GM23338 (cell line): ENCODE data around the gene FAM171A1. TPM values are rescaled to one million over a fixed set of nuclear protein-coding genes. Genes with fewer than 3 reads are reported as not detected.

Source experiments
- ATAC-seq: fragments of 200-7000 bp; cut with Tn5 transposase; 3 replicates; pipeline ENCODE4 v1.9.1; 2020
- DNase-seq: peaks from one replicate; pipeline ENCODE4 v3.0.0-alpha.2; 2015; ENCODE audit warnings: low spot score
- H2AFZ ChIP-seq: fragments of 200-600 bp; sonication (generic); 2 replicates; pipeline ENCODE4 v1.8.0; 2016; ENCODE audit warnings: antibody characterized with exemption, mild to moderate bottlenecking, moderate library complexity
- H3F3A ChIP-seq: fragments of 200-600 bp; sonication (generic); replicated peaks from 2 replicates; pipeline ENCODE4 v1.8.0; 2017; ENCODE audit warnings: antibody characterized with exemption, mixed run types, low read depth
- H3K27ac ChIP-seq: fragments of 200-600 bp; sonication (generic); 2 replicates; pipeline ENCODE4 v1.6.1; 2016; ENCODE audit warnings: low read depth
- H3K27me3 ChIP-seq: fragments of 200-600 bp; sonication (generic); 2 replicates; pipeline ENCODE4 v1.8.0; 2016; ENCODE audit warnings: mild to moderate bottlenecking, mixed run types, moderate library complexity; ENCODE audit not compliant: insufficient read depth
- H3K36me3 ChIP-seq: fragments of 200-600 bp; sonication (generic); 2 replicates; pipeline ENCODE4 v1.8.0; 2016; ENCODE audit warnings: mild to moderate bottlenecking; ENCODE audit not compliant: insufficient read depth
- H3K4me1 ChIP-seq: fragments of 200-600 bp; sonication (generic); 2 replicates; pipeline ENCODE4 v1.8.0; 2016; ENCODE audit warnings: mild to moderate bottlenecking, moderate library complexity; ENCODE audit not compliant: insufficient read depth
- H3K4me2 ChIP-seq: fragments of 200-600 bp; sonication (generic); 2 replicates; pipeline ENCODE4 v1.7.1; 2017; ENCODE audit warnings: mixed run types
- H3K4me3 ChIP-seq: fragments of 200-600 bp; sonication (generic); 2 replicates; pipeline ENCODE4 v1.6.1; 2016; ENCODE audit warnings: mixed run types
- H3K79me2 ChIP-seq: fragments of 200-600 bp; sonication (generic); replicated peaks from 2 replicates; pipeline ENCODE4 v1.8.0; 2017; ENCODE audit warnings: mild to moderate bottlenecking; ENCODE audit not compliant: insufficient read depth
- H3K9me2 ChIP-seq: fragments of 200-600 bp; sonication (generic); 2 replicates; pipeline ENCODE4 v1.8.0; 2017; ENCODE audit not compliant: insufficient read depth
- H4K20me1 ChIP-seq: fragments of 200-600 bp; sonication (generic); replicated peaks from 2 replicates; pipeline ENCODE4 v1.8.0; 2017; ENCODE audit warnings: mild to moderate bottlenecking; ENCODE audit not compliant: insufficient read depth
- H3K27ac Mint-ChIP-seq: 2 replicates; pipeline ENCODE4 v1.8.0; 2020; ENCODE audit warnings: inconsistent platforms, mild to moderate bottlenecking, moderate library complexity, mixed read lengths
- H3K27me3 Mint-ChIP-seq: 3 replicates; pipeline ENCODE4 v1.8.0; 2022; ENCODE audit warnings: low read depth, mild to moderate bottlenecking, moderate library complexity, mixed read lengths, inconsistent platforms; ENCODE audit not compliant: insufficient read depth, poor library complexity
- H3K36me3 Mint-ChIP-seq: 3 replicates; pipeline ENCODE4 v1.8.0; 2021; ENCODE audit warnings: low read depth, mild to moderate bottlenecking, inconsistent platforms, moderate library complexity, mixed read lengths
- H3K4me1 Mint-ChIP-seq: 3 replicates; pipeline ENCODE4 v1.8.0; 2020; ENCODE audit warnings: mild to moderate bottlenecking, inconsistent platforms, mixed read lengths
- H3K4me3 Mint-ChIP-seq: 3 replicates; pipeline ENCODE4 v1.8.0; 2021; ENCODE audit warnings: moderate library complexity, mild to moderate bottlenecking, inconsistent platforms, mixed read lengths
- H3K9me3 Mint-ChIP-seq: 3 replicates; pipeline ENCODE4 v1.8.0; 2020; ENCODE audit warnings: moderate library complexity, mild to moderate bottlenecking, inconsistent platforms, mixed read lengths
- CREB1 ChIP-seq: fragments of 250-450 bp; sonication (Bioruptor Pico); IDR thresholded peaks from 2 replicates; pipeline ENCODE4 v1.5.0; 2020; ENCODE audit warnings: low read depth, mild to moderate bottlenecking, moderate library complexity
- EZH2 ChIP-seq: fragments of 200-600 bp; sonication (generic); IDR thresholded peaks from one replicate; pipeline ENCODE4 v1.8.0; 2017; ENCODE audit warnings: antibody characterized with exemption, mild to moderate bottlenecking, low read depth; ENCODE audit not compliant: unreplicated experiment
- EZH2phosphoT487 ChIP-seq: fragments of 200-600 bp; sonication (generic); IDR thresholded peaks from one replicate; pipeline ENCODE4 v1.8.1; 2018; ENCODE audit warnings: antibody characterized with exemption; ENCODE audit not compliant: unreplicated experiment
- JUNB ChIP-seq: IDR thresholded peaks from one replicate; pipeline ENCODE4 v1.6.1; 2016; ENCODE audit warnings: antibody characterized with exemption; ENCODE audit not compliant: unreplicated experiment
- NANOG ChIP-seq: IDR thresholded peaks from 2 replicates; pipeline ENCODE4 v1.6.1; 2016; ENCODE audit warnings: antibody characterized with exemption, borderline replicate concordance
- POLR2AphosphoS5 ChIP-seq: IDR thresholded peaks from 2 replicates; pipeline ENCODE4 v1.6.1; 2016; ENCODE audit warnings: antibody characterized with exemption, low read depth
- STAT1 ChIP-seq: IDR thresholded peaks from one replicate; pipeline ENCODE4 v1.6.1; 2016; ENCODE audit warnings: antibody characterized with exemption; ENCODE audit not compliant: unreplicated experiment
- ZNF114 ChIP-seq: fragments of 250-450 bp; sonication (Bioruptor Pico); IDR thresholded peaks from 2 replicates; pipeline ENCODE4 v1.5.0; 2020; ENCODE audit warnings: mild to moderate bottlenecking, moderate library complexity
- ZNF331 ChIP-seq: fragments of 250-450 bp; sonication (Bioruptor Pico); IDR thresholded peaks from 2 replicates; pipeline ENCODE4 v1.5.0; 2020; ENCODE audit warnings: low read depth, mild to moderate bottlenecking, moderate library complexity
- polyA plus RNA-seq: library from polyadenylated mRNA; unstranded; fragments of >200 nt; fragmentation: Nextera tagmentation; extraction: Ambion mirVana; gene quantifications from 2 replicates; pipeline ENCODE4 v1.2.1, GENCODE V29; 2016
- total RNA-seq: library from RNA; depleted of rRNA; stranded (reverse); fragments of >200 nt; shearing (Covaris generic); gene quantifications from 2 replicates; pipeline ENCODE4 v1.2.3, GENCODE V29; 2014
- TF ChIP-seq, protein P1 (sequence below): IDR thresholded peaks from 2 replicates; pipeline ENCODE4 v1.6.1; 2016; ENCODE audit warnings: antibody characterized with exemption
- TF ChIP-seq, protein P2 (sequence below): IDR thresholded peaks from one replicate; pipeline ENCODE4 v1.6.1; 2018; ENCODE audit warnings: antibody characterized with exemption; ENCODE audit not compliant: unreplicated experiment
- TF ChIP-seq, protein P3 (sequence below): fragments of 250-450 bp; sonication (Bioruptor Pico); IDR thresholded peaks from 2 replicates; pipeline ENCODE4 v1.5.0; 2020; ENCODE audit warnings: mild to moderate bottlenecking, moderate library complexity
- TF ChIP-seq, protein P4 (sequence below), 2 experiments: fragments of 200-600 bp in 1 of 2; sonication (generic) in 1 of 2; conservative IDR thresholded peaks; 2 replicates each; pipeline versions ENCODE4 v1.5.1 to v1.6.1; 2016 to 2017; ENCODE audit warnings: antibody characterized with exemption in 2 of 2, low read depth in 2 of 2, mild to moderate bottlenecking in 2 of 2, moderate library complexity in 1 of 2

Gene FAM171A1
- total and polyA plus RNA-seq, 2 experiments from 2014 or later = 11.3 to 32.2 TPM

DNA sequence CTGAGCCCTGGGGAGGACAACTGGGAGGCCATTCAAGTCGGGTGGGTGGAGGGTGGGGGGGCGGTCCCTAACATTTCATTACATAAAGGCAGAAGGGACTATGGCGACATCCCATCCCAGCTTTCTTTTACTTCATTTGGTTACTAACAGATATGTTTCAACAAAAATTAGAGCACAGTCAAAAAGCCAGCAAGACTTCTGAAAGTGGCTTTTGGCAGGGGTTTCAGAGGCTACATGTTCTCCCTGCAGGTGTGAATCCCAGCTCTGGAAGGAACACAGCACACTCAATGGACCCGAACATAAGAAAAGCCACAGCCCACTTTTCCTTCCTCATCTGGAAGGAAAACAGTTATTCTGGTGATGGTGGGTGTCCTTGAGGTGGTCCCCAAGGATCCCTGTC, 7.1 kb downstream of the FAM171A1 start:
- ATAC-seq = no peak
- Histone ChIP-seq H3K27ac (no peak overlapping the region), H2AFZ (no peak overlapping the region), H3K79me2 (peaks cover 76% of the 10 kb centered on the region), H3K4me1 (peaks cover 2% of the 10 kb centered on the region; the same call in 1 of the 2 replicates), H3K4me2 (no peak overlapping the region), H3K27me3 (no peaks in the 10 kb centered on the region), H3K36me3 (no peaks in the 10 kb centered on the region; the same call in 1 of the 2 replicates), H3F3A (no peaks in the 10 kb centered on the region), H4K20me1 (peaks cover 9% of the 10 kb centered on the region; the same call in 1 of the 2 replicates), H3K9me2 (peaks cover 3% of the 10 kb centered on the region; the same call in 1 of the 2 replicates), H3K4me3 (no peak overlapping the region)
- Mint-ChIP-seq H3K9me3 (peaks cover 3% of the 10 kb centered on the region; the same call in 1 of the 3 replicates), H3K4me1 (peaks cover 20% of the 10 kb centered on the region; the same call in 2 of the 3 replicates), H3K27me3 (no peaks in the 10 kb centered on the region), H3K36me3 (peaks cover 14% of the 10 kb centered on the region; the same call in 2 of the 3 replicates), H3K4me3 (no peak overlapping the region), H3K27ac (no peak overlapping the region)
- DNase-seq = no peak
- TF ChIP-seq POLR2AphosphoS5 (no peak), EZH2phosphoT487 (no peak), NANOG (no peak), STAT1 (no peak), CREB1 (CRISPR knock-in tag) (no peak), JUNB (no peak), ZNF331 (CRISPR knock-in tag) (no peak), EZH2 (no peak), ZNF114 (CRISPR knock-in tag) (no peak)
- TF ChIP-seq, protein P1, sequence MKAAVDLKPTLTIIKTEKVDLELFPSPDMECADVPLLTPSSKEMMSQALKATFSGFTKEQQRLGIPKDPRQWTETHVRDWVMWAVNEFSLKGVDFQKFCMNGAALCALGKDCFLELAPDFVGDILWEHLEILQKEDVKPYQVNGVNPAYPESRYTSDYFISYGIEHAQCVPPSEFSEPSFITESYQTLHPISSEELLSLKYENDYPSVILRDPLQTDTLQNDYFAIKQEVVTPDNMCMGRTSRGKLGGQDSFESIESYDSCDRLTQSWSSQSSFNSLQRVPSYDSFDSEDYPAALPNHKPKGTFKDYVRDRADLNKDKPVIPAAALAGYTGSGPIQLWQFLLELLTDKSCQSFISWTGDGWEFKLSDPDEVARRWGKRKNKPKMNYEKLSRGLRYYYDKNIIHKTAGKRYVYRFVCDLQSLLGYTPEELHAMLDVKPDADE = no peak
- TF ChIP-seq, protein P2, sequence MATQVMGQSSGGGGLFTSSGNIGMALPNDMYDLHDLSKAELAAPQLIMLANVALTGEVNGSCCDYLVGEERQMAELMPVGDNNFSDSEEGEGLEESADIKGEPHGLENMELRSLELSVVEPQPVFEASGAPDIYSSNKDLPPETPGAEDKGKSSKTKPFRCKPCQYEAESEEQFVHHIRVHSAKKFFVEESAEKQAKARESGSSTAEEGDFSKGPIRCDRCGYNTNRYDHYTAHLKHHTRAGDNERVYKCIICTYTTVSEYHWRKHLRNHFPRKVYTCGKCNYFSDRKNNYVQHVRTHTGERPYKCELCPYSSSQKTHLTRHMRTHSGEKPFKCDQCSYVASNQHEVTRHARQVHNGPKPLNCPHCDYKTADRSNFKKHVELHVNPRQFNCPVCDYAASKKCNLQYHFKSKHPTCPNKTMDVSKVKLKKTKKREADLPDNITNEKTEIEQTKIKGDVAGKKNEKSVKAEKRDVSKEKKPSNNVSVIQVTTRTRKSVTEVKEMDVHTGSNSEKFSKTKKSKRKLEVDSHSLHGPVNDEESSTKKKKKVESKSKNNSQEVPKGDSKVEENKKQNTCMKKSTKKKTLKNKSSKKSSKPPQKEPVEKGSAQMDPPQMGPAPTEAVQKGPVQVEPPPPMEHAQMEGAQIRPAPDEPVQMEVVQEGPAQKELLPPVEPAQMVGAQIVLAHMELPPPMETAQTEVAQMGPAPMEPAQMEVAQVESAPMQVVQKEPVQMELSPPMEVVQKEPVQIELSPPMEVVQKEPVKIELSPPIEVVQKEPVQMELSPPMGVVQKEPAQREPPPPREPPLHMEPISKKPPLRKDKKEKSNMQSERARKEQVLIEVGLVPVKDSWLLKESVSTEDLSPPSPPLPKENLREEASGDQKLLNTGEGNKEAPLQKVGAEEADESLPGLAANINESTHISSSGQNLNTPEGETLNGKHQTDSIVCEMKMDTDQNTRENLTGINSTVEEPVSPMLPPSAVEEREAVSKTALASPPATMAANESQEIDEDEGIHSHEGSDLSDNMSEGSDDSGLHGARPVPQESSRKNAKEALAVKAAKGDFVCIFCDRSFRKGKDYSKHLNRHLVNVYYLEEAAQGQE = no peak
- TF ChIP-seq, protein P3, sequence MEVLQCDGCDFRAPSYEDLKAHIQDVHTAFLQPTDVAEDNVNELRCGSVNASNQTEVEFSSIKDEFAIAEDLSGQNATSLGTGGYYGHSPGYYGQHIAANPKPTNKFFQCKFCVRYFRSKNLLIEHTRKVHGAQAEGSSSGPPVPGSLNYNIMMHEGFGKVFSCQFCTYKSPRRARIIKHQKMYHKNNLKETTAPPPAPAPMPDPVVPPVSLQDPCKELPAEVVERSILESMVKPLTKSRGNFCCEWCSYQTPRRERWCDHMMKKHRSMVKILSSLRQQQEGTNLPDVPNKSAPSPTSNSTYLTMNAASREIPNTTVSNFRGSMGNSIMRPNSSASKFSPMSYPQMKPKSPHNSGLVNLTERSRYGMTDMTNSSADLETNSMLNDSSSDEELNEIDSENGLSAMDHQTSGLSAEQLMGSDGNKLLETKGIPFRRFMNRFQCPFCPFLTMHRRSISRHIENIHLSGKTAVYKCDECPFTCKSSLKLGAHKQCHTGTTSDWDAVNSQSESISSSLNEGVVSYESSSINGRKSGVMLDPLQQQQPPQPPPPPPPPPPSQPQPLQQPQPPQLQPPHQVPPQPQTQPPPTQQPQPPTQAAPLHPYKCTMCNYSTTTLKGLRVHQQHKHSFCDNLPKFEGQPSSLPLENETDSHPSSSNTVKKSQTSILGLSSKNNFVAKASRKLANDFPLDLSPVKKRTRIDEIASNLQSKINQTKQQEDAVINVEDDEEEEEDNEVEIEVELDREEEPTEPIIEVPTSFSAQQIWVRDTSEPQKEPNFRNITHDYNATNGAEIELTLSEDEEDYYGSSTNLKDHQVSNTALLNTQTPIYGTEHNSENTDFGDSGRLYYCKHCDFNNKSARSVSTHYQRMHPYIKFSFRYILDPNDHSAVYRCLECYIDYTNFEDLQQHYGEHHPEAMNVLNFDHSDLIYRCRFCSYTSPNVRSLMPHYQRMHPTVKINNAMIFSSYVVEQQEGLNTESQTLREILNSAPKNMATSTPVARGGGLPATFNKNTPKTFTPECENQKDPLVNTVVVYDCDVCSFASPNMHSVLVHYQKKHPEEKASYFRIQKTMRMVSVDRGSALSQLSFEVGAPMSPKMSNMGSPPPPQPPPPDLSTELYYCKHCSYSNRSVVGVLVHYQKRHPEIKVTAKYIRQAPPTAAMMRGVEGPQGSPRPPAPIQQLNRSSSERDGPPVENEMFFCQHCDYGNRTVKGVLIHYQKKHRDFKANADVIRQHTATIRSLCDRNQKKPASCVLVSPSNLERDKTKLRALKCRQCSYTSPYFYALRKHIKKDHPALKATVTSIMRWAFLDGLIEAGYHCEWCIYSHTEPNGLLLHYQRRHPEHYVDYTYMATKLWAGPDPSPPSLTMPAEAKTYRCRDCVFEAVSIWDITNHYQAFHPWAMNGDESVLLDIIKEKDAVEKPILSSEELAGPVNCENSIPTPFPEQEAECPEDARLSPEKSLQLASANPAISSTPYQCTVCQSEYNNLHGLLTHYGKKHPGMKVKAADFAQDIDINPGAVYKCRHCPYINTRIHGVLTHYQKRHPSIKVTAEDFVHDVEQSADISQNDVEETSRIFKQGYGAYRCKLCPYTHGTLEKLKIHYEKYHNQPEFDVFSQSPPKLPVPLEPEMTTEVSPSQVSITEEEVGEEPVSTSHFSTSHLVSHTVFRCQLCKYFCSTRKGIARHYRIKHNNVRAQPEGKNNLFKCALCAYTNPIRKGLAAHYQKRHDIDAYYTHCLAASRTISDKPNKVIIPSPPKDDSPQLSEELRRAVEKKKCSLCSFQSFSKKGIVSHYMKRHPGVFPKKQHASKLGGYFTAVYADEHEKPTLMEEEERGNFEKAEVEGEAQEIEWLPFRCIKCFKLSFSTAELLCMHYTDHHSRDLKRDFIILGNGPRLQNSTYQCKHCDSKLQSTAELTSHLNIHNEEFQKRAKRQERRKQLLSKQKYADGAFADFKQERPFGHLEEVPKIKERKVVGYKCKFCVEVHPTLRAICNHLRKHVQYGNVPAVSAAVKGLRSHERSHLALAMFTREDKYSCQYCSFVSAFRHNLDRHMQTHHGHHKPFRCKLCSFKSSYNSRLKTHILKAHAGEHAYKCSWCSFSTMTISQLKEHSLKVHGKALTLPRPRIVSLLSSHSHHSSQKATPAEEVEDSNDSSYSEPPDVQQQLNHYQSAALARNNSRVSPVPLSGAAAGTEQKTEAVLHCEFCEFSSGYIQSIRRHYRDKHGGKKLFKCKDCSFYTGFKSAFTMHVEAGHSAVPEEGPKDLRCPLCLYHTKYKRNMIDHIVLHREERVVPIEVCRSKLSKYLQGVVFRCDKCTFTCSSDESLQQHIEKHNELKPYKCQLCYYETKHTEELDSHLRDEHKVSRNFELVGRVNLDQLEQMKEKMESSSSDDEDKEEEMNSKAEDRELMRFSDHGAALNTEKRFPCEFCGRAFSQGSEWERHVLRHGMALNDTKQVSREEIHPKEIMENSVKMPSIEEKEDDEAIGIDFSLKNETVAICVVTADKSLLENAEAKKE (CRISPR knock-in tag) = no peak
- TF ChIP-seq, protein P4, sequence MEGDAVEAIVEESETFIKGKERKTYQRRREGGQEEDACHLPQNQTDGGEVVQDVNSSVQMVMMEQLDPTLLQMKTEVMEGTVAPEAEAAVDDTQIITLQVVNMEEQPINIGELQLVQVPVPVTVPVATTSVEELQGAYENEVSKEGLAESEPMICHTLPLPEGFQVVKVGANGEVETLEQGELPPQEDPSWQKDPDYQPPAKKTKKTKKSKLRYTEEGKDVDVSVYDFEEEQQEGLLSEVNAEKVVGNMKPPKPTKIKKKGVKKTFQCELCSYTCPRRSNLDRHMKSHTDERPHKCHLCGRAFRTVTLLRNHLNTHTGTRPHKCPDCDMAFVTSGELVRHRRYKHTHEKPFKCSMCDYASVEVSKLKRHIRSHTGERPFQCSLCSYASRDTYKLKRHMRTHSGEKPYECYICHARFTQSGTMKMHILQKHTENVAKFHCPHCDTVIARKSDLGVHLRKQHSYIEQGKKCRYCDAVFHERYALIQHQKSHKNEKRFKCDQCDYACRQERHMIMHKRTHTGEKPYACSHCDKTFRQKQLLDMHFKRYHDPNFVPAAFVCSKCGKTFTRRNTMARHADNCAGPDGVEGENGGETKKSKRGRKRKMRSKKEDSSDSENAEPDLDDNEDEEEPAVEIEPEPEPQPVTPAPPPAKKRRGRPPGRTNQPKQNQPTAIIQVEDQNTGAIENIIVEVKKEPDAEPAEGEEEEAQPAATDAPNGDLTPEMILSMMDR (conservative IDR thresholded peaks at IDR 0.05; ENCODE audit: low read depth in 2 of 2) = no peak
